NOMO-1 treated with dmso at 0.1 percent for 144 hours (cell line): ENCODE results near the gene FSTL4.

Experiments
- DNase-seq: peaks from one replicate; lab custom pipeline; 2025; ENCODE audit not compliant: unreplicated experiment; lab: John Stamatoyannopoulos, UW

Gene FSTL4

GRCh38 chr5:133331941-133332340, 280.4 kb downstream of the FSTL4 start:
- DNase-seq = no peak

DNA sequence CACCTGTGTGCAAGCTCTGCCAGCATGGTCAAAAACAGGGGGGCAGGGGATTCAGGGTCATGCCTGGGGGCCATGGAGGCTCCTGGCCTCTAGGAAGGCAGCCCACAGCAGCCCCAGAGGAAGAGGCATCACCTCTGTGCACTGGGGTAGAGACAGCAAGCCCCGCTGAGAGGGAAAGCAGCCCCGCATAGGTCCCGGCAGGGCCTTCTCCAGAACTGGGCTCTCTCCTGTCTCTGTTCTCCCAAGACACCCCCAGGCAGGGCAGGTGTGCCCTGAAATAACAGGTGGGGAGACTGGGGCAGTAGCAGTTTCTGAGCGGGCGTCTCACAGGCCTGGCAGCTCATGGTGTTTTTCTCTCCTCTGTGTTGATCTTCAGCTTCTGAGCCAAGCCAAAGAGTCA, 281.4 kb downstream of the FSTL4 start:
- no peak for DNase-seq

GRCh38 chr5:133328800-133329199, 283.5 kb downstream of the FSTL4 start:
- no peak for DNase-seq

GRCh38 chr5:133327946-133328401, 284.4 kb downstream of the FSTL4 start:
- no peak for DNase-seq

GRCh38 chr5:133326361-133326760, 286.0 kb downstream of the FSTL4 start:
- DNase-seq = no peak

DNA sequence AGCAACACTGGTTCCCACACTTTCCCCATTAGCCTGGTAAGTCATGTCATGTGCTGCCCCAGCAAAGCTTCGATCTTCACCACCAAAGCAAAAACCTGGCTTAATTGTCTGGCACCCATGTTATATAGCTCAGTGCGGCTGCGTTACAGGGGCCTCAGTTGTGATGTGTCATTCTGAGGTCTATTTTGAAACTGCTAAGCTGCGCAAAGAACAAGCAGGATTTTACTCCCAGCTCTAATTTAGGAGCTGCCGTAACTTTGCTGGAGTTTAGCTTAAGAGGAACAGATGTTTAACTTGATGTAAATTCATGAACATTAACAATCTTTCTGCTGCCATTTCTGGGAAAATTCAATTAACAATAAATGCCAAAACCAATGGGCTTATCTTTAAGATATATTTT, 286.5 kb downstream of the FSTL4 start:
- DNase-seq = no peak

DNA sequence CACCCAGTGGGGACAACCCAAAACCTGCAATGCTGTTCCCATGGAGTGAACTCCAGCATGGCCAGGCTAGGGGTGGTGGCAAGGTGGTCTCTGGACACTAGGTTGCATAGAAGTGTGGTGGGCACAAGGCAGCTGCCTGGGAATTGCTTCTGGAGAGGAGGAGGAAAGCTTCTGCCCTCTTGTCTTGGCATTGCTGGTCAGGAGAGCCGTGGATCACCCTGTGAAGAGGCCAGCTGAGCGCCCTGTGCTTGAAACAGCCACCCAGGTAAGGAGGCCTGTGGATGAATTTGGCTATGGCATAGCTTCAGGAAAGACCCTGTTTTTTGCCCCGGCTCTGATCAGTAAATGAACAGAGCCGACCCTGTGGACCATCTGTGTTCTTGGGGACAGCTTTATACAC, 287.4 kb downstream of the FSTL4 start:
- DNase-seq = no peak

DNA sequence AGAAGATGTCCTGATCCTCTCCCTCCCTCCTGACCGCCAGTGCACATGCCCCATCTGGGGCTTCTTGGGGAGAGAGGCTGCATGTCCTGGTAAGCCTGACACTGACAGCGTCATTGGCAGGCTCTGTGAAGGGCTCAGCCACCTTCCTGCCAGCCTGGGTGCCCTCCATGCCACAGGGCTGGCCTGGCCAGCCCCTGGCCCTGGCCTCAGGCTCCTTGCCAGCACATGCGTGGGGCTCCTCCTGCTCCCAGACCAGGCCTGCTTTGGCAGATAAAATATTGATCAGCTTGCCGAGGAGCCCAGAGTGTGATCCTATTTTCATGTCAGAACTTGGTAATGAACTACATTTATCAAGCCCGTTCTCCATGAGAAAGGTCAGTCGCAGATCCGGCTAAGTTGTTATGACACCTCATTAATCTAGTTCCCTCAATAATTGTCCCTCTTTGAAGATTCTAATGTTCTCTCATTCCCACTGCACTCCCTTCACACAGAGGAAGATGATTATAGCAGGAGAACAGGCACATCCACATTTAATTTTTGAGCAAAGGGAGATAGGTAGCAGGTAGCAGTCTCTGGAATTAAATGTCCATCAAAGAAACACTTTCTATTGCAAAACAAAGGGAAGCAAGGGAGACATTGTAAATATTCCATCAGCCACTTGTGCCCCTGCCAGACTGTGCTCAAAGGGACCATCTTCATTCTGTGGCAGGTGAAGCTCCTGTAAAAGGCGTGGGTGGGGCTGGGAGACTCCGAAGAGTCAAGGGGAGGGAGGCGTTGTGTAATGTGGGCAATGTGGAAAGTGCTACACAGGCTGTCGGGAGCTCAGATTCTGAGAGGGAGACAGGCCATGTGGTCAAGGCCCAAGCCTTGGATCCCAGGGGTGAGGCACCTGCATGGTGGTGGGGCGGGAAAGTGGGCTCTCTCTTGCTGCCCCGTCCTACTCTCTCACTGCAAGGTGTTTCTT, 288.6 kb downstream of the FSTL4 start:
- no peak for DNase-seq

- no peak for DNase-seq
Measured at GRCh38 chr5:133322743-133323142, 289.6 kb downstream of the FSTL4 start.

- no peak for DNase-seq
Measured at GRCh38 chr5:133321833-133322420, 290.4 kb downstream of the FSTL4 start.

DNA sequence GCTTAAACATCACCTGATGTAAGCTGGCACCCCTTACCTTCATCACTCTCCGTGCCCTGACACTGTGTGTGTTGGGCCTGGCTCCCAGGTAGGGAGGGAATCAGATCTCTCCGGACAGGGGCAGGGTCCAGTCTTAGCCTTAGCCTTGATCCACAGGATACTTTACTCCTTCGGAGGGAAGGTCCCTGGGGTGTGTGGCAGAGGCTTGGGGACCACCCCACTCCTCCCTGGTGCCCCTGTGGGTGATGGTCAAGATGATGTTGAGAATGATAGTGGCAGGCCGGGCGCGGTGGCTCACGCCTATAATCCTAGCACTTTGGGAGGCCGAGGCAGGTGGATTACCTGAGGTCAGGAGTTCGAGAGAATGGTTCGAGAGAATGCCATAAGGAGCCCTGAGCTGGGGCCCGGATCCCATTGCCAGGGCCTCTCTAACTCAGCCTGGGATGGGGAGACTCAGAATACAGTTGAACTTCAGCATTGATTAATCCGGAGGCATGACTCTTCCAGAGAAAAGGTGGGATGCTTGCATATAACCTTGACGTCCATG, 291.0 kb downstream of the FSTL4 start:
- no peak for DNase-seq

DNA sequence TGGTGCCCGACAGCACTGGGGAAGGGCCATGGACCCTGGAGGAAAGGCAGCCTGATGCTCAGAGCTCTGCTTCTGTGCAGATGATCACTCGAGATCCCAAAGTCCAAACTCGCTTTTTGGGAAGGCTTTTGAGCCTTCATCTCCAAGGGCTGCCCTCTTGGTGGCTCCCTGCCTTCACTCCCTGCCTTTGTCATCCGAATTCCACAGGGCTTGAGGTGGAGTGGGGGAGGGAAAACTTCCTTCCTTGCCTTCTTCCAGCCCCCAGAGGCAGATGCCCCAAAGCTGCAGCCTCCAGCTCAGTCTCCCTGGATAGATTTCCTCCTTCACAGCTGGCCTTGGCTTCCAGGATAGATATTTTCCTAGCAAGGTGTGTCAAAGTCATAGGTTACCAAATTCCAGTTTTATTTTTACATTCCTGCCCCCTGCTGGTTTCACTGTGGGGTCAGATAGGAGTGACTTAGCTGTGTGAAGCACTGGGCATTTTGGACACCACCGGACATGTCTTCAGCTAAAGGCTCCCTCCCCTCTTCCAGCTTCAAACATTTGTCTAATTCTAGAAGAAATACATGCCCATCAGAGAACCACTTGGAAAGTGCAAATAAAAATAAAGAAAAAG, 292.3 kb downstream of the FSTL4 start:
- no peak for DNase-seq

- no peak for DNase-seq
Measured at GRCh38 chr5:133319244-133319643, 293.1 kb downstream of the FSTL4 start.

- DNase-seq = no peak
Measured at GRCh38 chr5:133317558-133317957, 294.8 kb downstream of the FSTL4 start.

GRCh38 chr5:133316346-133317343, 295.7 kb downstream of the FSTL4 start:
- DNase-seq = no peak

- no peak for DNase-seq
Measured at GRCh38 chr5:133314086-133314485, 298.3 kb downstream of the FSTL4 start.

DNA sequence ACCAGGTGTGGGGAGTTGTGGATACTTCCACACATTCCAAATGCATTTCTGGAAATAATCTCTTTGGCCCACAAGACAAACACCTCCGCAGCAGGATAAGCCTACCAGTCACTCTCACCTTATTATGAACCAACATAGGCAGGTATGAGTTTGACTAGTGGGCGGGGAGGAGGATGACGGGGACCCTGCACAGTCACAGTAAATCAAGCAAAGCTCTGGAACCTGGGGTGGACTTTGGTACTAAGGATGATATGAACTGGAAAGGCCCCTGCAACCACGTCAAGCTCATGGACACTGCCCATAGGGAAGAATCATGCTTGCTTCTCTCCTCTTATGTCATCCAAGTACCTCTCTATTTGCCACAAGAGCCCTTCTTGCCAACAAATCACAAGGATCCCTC, 301.2 kb downstream of the FSTL4 start:
- DNase-seq = no peak

GRCh38 chr5:133309984-133310621, 302.2 kb downstream of the FSTL4 start:
- DNase-seq = no peak

DNA sequence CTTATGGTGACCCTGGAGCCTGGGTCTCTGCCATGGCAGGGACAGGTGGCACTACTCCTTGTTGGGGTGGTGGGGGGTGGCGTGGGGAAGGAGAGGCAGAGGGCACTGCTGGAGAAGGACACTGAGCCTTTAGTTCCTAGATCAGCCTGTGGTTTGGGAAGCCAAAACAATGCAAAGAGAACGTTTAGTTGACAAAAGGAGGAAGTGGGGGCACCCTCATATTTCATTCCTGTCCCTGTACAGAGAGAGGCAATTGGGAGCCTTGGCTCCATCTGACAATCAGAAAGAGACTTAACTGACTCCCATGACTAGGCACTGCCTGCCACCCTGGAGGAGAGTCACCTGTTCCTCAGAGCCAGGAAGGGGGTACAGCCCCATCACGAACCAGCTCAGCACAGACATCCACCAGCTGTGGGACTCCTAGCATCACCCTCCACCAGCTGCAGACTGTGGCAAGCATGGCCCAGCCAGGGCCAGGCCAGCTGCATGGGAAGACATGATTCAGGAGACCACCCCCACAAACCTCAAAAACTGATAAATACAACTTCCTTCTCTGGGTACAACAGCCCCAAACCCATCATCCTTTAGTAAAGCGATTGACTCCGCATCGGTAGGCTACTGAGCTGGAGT, 303.1 kb downstream of the FSTL4 start:
- DNase-seq = no peak
